HG03378 (cell line): ENCODE measurements around the gene MEX3D.
"Not testable (repeated sequence)": the region's sequence is repeated elsewhere in the genome, so short reads cannot be mapped to it uniquely, and the experiment has no call there.

Source experiments
- ATAC-seq: cut with Tn5 transposase; IDR thresholded peaks from one replicate; pipeline ENCODE4 v1.9.1; 2021; ENCODE audit warnings: mild to moderate bottlenecking, moderate library complexity; ENCODE audit not compliant: unreplicated experiment

Gene MEX3D

DNA sequence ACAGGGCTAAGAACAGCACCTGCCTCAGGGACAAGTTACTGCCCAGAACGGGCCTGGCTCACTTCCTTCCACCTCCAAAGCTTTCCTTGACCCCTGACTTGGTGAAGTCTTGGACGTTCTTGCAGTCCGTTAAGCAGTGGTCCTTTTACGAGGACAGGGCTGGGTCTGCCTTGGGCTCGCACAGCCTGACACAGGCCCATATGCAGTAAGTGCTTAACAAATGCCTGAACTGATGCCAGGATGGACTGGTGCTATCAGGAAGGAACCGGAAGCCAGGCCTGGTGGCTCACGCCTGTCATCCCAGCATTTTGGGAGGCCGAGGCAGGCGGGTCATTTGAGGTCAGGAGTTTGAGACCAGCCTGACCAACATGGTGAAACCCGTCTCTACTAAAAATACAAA is 46.1 kb downstream of the MEX3D start:
- ATAC-seq: no peak

DNA sequence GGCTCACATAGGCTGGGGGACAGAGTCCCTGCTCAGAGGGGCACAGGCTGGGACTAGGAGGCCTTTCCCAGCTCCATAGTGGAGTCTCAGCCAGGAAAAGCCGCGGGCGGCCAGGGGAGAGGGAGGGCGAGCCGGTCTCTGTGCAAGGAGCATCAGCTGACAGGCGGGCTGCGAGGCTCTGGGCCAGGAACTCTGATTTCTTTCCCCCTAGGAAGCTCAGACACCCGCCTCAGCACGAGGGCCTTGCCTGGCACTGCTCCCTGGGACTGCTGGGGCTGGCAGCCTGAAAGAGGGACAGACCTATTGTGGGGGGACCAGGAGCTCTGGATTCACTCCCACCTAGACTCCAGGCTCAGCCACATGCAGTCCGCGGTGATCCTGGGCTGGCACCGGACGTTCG is 46.5 kb downstream of the MEX3D start:
- no peak for ATAC-seq

DNA sequence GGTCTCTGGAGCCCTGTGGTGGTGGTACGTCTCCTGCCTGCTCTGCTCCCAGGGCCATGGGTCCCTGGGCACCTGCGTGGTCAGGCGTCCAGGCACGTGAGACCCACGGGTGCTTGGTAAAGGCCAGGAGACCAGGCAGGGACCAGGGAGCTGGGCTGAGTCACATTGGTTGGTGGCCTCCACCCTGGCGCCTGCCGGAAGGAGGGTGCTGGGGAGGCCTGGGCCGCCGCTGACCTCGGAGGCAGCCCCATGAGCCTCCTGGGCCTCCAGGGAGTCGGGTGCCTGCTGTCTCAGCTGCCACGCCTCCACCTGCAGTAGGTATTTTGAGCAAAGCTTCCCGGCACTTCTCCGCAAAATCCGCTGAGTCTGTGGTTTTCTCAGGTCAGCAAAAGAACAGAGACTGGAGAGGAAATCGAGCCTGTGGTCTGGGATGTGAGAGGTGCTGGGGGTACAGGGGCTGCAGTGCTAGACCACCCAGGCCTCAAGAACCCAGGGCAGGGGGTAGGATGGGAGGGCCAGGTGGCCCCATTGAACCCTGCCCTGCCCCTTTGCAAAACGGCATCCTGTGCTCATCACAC is 47.8 kb downstream of the MEX3D start:
- no peak for ATAC-seq

DNA sequence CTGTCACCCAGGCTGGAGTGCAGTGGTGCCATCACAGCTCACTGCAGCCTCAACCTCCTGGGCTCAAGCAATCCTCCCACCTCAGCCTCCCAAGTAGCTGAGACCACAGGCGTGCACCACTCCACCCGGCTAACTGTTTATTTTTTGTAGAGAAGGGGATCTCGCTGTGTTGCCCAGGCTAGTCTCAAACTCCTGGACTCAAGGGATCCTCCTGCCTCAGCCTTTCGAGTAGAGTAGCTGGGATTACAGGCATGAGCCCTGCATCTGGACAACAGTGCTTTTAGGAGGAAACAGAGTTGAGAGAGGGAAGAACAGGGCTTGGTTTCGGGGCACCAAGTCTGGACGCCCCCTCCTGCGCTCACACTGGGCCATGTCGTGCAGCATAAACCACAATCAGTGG is 48.3 kb downstream of the MEX3D start:
- ATAC-seq: not testable (repeated sequence)

DNA sequence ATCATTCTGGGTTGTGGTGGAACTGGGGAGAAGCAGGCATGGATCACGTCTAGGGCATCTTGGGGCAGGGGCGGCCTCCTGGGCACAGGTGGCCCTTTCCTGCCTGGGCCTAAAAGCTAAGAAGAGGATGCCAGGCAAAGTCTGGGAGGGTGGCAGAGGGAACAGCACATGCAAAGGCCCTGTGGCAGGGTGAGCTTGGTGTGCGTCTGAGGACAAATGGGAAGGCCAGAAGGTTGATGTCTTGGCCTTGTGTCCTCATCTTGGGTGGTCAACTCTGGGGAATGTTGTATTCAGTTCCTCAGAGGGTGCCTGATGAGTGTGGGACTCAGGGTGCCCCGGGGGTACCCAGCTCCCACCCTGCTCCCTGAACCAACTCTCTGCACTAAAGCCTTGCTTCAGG is 49.7 kb downstream of the MEX3D start:
- no peak for ATAC-seq

DNA sequence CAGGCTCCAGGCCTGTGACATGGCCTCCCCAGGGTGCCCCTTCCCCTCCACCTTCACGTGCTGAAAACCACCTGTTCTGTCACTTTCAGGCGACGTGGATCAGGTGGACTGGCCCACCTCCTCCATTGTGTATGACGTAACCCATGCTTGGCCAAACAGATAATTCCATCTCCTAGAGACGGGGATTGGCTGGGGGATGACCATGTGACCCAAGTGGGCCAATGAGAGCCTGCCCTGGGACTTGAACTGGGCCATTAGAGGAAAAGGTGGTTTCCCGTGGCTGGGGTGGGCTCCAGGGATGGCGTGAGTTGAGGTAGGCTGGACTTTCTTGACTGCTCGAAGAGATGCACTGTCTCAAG is 51.8 kb downstream of the MEX3D start:
- ATAC-seq: no peak

DNA sequence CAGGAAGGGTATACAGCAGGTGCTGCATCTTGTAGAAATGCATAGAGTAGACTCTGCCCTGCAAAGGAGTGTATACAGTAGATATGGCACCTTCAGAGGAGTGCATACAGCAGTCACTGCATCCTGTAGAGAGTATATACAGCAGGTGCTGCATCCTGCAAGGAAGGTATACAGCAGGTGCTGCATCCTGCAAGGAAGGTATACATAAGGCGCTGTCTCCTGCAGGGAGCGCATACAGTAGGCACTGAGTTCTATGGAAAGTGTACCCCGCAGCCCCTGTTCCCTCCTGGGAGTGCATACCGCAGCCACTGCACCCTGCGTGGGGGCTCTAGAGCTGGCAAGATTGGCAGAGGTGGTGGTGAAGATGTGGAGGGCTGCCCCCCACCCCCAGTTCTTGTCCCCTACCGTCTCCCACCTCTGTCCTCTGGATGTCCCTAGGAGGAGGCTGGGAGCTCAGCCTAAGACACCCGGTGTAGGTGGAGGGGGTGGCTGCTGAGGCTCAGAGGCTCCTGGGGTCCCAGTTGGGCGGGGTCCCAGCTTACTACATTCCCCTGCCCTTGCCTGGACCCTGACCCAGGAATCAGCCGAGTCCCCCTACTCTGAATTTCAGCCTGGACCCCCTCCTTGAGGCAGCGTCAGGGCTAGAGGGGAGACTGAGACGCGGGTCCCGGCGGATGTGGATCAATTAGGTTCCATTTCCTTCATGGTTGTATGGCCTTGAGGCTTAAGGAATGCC is 53.0 kb downstream of the MEX3D start:
- no peak for ATAC-seq

DNA sequence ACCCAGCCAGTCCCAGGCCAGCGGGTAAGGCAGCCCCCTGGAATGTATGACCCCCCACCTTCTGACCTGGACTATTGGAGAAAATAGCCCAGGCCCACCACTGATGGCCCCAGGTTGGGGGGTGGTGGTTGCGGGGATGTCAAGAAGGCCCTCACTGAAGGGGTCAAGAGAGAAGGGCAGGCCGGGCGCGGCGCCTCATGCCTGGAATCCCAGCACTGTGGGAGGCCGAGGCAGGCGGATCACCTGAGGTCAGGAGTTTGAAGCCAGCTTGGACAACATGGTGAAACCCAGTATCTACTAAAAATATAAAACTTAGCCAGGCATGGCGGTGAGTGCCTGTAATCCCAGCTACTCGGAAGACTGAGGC is 53.8 kb downstream of the MEX3D start:
- no peak for ATAC-seq

DNA sequence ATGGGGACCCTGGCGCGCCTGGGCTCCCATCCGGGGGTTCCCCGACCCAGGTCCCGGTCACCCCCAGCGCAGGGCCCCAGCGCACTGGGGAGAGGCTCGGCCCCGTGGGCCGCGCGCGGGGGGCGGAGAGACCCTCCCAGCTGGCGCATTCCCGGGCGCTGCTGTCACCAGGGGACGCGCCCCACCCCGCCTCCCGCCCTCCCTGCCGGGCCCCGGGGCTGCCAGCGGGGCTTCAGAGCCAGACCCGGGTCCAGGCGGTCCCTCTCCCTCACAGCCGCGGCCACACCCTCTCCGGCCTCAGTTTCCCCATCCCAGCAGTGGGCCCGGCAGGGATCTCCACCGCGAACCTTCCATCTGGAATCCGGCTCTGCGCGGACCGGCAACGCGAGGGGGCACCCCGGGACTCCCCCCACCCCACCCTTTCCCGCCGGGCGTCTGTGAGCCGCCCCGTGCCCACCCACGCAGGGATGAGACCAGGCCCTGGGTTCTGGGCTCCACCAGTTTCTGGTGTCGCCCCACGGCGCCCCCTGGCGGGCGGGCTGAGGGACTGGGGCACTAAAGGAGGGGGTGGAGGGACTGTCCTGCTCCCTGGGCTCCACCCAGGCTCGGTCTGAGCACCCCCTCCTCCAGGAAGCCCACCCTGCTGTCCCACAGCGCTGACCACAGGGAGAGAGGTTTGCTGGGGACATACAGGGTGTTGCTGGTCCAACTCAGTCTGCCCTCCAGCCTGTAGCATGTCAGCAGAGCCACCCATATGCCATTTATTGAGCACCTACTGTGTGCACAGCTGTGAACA is 54.4 kb downstream of the MEX3D start:
- ATAC-seq: no peak

DNA sequence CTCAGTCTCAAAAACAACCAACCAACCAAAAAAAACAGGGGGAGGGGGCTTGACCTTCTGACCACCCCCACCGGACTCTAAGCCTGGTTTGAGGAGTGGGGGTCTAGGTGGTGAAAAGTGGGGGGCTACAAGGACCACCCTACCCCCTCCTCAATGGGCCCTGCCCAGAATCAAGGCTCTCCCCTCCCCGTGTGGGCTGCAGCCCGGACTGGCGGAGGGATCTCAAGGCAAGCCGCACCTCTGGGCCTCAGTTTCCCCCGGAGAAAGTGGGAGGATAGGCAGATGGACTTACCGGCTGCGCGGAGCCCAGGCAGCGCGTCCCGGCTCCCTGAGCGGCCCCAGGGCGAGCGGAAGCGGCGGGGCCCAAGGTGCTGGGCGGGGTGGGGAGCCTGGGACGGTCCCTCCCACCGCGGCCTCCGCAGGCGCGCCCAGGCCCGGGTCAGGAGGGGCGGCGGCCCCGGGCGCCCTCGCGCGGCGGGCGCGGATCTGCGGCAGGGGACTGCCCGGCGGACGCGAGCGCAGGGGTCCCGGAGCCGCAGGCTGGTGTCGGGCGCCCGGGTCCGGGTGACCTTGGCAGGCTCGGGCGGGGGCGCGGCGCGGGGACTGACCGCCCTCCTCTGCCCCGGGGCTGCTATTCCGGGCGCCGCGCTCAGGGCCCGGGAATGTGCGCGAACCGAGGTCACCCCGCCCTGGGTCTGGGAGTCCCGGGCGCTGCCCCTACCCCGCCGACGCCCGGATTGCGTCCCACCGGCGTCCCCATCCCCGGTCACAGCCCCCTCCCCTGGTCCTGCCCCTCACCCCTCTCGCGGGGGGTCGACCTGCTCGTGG is 55.2 kb downstream of the MEX3D start, which contains the start of gene ADAMTSL5:
Gene ADAMTSL5 (minus strand): TSS at position 349 of the 828 bp plus-strand sequence. CDS start 2,076 bp downstream, outside the sequence.
- ATAC-seq: no peak

DNA sequence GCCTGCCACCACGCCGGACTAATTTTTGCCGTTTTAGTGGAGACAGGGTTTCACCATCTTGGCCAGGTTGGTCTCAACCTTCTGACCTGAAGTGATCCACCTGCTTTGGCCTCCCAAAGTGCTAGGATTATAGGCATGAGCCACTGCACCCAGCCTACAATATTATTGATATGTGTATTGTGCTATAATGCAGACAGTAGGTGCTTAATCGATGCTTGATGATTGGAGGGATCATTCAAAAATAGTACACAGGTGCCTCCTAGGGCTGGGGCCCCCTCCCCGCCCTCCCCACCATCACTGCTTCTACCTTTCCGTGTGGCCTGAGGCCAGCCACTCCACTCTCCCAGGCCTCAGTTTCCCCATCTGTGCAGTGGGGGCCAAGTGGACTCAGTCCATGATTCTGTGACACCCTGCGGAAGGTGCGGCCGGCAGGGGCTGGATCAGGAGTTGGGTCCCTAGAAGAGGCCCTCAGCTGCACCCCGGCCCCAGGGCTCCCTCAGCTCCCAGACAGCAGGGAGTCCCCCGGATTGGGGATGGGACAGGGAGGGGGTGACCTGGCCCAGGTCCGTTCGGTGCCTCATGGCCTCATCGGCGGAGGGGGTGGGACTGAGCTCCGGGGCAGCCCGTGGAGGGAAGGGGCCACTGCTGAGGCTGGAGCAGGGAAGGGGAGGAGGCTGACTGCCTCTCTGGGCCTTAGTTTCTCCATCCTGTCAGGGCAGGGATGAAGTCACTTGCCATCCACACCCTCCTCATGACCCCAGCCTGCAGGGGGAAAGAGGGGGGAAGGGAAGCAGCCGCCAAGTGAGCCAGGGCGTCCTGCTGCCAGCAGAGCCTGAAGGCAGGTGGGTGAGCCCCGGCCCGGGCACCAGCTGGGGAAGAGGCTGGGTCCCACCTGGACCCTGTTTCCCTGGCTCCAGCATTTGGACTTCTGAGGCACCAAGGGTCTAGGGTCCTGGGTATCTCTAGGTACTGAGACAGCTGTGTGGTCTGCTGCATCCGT is 56.5 kb downstream of the MEX3D start:
- ATAC-seq: no peak

DNA sequence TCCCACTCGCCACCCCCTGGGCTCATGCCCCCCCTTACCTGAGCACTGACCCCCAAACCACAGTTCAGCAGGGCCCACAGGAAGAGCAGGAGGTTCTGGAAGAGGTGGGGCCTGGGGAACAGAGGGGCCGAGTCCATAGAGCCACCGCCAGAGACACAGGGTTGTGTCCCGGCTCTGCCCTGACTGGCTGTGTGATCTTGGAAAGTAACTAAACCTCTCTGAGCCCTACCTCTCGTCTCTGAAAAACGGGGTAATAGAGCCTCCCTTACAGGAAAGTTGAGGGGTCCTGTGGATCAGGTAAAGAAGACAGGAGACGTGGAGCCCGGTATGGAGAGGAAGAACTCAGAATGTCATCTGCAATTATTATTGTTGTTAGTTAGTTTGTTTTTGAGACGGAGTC is 57.3 kb downstream of the MEX3D start:
- ATAC-seq: no peak

DNA sequence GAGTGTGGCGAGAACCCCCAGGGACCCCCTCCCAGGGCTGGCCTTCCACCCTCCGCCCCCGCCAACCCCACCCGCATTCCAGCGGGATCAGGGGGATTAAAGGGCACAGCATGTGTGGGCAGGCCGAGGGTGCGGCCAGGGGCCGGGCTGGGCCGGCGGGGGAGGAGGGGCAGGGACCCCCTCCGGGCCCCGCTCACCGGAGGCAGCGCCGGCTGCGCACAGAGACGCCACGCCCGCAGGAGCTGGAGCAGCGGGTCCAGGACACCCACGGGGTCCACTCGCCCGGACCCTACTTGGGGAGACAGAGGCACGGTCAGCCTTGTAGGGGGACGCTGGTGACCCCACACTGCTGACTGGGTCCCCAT is 57.7 kb downstream of the MEX3D start:
- no peak for ATAC-seq

DNA sequence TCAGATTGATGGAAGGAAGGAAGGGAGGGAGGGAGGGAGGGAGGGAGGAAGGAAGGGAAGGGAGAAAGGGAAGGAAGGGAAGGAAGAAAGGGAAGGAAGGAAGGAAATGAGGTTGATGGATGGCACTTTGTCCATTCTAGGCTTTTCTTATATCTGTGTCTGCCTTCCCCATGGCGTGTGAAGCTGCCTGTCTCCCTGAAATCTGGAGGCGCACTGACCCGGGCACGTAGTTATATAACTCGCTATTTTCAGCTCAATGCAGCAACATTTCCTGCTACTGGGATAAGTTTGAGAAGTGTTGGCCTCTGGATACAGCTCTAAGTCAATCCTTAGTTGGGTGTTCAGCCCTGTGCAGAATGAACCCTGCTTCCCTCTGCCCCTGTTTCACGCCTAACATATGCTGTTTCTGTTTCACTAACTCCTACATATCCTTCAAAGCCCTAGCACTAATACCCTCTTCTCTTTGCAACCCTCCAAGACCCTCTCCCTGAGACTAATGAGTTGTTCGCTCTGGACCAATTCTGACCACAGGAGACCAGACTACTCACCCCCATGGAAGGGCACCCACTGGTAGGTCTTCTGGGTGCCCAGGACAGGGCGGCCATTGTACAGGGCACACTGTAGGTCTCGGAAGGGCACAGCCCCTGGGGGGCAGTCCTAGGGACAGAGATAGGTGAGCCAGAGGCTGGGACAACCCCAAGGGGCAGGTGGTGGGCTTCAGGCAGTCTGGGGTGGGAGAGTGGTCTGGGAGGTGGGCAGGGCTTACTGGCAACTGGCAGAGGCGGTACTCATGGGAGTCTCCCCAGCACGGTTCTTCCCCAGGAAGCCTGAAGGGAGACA is 58.3 kb downstream of the MEX3D start:
- ATAC-seq: no peak

DNA sequence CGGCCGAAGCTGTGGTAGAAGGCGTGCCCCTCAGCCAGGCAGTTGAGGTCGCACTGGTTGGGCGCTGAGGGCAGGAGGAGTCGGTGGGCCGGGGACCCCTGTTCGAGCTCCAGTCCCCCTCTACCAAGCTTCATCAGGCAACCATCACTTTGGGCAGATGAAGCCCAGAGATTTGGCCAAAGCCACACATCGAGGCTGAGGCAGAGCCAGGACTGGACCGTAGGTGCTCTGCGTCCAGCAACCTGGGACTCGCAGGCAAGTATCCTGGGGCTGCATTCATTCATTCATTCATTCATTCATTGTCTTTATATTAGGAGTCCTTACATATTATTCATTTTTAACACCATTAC is 59.6 kb downstream of the MEX3D start:
- no peak for ATAC-seq

DNA sequence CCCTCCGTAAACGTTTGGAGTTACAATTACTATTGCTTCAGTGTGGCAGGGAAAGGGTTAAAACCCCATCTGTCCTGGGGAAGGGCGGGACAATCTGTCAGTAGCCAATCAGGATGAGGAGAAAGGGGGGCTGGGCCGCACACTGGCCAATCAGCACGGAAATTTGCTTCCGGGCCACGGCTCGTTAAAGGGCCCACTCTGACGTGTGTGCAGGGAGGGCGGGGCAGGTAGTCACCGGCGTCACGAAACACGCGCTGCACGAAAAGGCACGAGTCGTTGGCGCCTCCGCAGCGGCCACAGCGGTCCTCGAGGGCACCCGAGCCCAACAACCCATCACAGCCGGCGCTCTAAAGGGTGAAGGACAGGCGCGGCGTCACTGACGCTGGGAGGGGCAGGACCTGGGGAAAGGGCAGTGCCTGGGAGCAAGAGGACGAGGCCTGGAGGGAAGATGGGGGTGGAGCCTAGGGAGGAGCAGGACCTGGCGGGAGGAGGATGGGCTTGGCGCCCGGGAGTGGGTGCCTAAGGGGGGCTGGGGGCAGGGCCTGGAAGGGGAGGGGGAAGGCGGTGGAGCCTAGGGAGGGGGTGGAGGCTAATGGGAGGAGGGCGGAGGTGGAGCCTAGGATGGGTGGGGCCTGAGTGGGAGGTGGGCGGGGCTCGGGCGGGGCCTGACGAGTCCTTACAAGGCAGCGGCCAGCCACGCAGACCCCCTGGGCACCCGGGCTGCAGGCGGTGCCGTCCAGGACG is 60.2 kb downstream of the MEX3D start:
- ATAC-seq: no peak

DNA sequence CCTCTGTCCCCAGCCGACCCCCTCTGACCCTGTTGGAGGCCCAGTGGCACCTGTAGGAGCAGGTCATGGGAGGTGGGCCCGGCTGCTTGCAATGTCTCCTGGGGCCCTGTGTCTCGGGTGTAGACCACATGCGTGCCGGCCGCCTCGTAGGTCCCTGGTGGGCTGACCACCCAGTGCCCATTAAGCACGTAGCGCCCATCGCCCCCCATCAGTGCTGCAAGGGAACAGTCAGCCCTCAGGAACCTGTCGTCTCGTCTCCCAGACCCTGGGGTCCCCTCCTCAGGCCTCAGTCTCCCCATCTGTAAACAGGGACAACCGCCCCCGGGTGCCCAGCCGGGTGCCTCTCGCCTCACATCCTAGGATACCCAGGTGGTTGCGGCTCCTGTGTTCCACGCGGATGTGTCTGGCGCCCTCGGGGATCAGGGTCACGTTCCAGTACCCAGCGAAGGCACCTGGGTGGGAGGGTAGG is 60.9 kb downstream of the MEX3D start:
- ATAC-seq: no peak
